Activated CD8-positive, alpha-beta memory T cell treated with anti-CD3 and anti-CD28 coated beads, Interleukin-2, amount 10 ng/mL, durations not matched to agents 7 days and 5 days (primary cell): Measurements from ENCODE around the gene FUZ. TPM values are rescaled to one million over a fixed set of nuclear protein-coding genes. Genes with fewer than 3 reads are reported as not detected.

Experiments used
- ATAC-seq: fragments of 150-1000 bp; cut with Tn5 transposase; one replicate; pipeline ENCODE4 v1.10.0; 2021; ENCODE audit warnings: moderate library complexity
- CTCF ChIA-PET: fragments of 350-600 bp; sonication (Branson Sonifier 250); formaldehyde crosslinking; loops from one replicate; lab custom pipeline; 2021; ENCODE audit warnings: antibody characterized with exemption; lab: Charles Lee
- DNase-seq: peaks from one replicate; pipeline ENCODE4 v3.0.0-alpha.2; 2020
- H3K27ac Mint-ChIP-seq: one replicate; pipeline ENCODE4 v1.8.0; 2021; ENCODE audit warnings: mild to moderate bottlenecking, mixed read lengths
- H3K27me3 Mint-ChIP-seq: one replicate; pipeline ENCODE4 v1.8.0; 2021; ENCODE audit warnings: mixed read lengths
- H3K36me3 Mint-ChIP-seq: one replicate; pipeline ENCODE4 v1.8.0; 2021; ENCODE audit warnings: mild to moderate bottlenecking, mixed read lengths
- H3K4me1 Mint-ChIP-seq: one replicate; pipeline ENCODE4 v1.8.0; 2021; ENCODE audit warnings: mixed read lengths
- H3K4me3 Mint-ChIP-seq: one replicate; pipeline ENCODE4 v1.8.0; 2021; ENCODE audit warnings: mild to moderate bottlenecking, moderate library complexity, mixed read lengths
- H3K9me3 Mint-ChIP-seq: one replicate; pipeline ENCODE4 v1.8.0; 2022; ENCODE audit warnings: low read depth, mixed read lengths
- total RNA-seq, 2 experiments: library from RNA; stranded (reverse); gene quantifications; one replicate each; pipeline ENCODE4 v1.2.3, GENCODE V29; 2021

Gene FUZ
- total RNA-seq, 2 experiments from 2014 or later = 20.1 to 23.0 TPM

DNA sequence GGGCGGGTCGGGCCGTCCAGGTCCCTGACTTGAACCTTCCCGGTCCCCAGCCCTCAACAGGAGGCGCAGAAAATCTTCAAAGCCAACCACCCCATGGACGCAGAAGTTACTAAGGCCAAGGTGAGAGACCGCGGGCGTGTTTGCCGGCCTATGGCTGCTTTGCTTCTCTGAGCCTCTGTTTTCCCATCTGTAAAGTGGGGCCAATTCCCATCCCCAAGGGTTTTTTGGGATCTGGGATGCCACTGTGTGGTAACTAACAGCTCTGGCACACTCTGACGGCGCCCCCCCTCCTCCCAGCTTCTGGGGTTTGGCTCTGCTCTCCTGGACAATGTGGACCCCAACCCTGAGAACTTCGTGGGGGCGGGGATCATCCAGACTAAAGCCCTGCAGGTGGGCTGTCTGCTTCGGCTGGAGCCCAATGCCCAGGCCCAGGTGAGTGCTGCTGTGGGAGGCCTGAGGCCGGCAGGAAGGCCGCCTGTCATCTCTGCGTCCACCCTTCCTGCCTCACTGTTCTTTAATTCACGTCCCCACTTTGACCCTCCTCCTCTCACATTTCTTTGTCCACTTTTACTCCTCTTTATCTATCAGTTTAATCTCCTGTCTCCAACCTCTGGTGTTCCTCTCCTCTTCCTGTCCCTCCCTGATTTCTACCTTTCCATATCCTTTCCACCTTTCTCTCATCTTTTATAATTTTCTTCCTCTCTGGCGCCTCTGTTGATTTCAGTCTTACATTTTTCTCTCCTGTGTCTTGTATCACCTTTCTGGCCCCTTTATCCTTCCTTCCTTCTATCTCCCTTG, 7.1 kb downstream of the FUZ start:
- peaks cover 32% of the 10 kb centered on the region for H3K4me1 Mint-ChIP-seq
- peak overlapping the region; percentile 50 for H3K27ac Mint-ChIP-seq
- no peak overlapping the region for H3K4me3 Mint-ChIP-seq
- CTCF ChIA-PET = interaction anchor here (0.8 to 1.9 kb wide), 2 partner anchors 27 to 89 kb away, joined by 3 to 5 read pairs; no protein-coding TSS in a partner anchor
- H3K27me3 Mint-ChIP-seq = no peaks in the 10 kb centered on the region
- DNase-seq (no peak), ATAC-seq (no peak)
- peaks cover 18% of the 10 kb centered on the region for H3K36me3 Mint-ChIP-seq
- no peaks in the 10 kb centered on the region for H3K9me3 Mint-ChIP-seq

DNA sequence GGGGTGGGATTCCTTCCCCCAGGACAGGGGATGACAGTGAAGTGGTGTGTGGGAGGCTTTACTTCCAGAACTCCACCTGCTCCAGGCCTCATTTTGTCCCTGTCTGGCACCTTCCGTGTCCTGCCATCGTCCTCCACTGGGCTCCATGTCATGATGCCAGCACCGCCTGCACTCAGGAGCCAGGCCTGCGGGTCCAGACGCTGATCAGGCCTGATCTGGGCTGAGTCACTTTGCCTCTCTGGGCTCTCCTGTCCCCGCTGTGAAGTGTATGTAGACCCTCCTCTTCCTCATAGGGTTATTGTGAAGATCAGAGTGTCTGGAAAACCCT, 9.6 kb downstream of the FUZ start:
- peaks cover 25% of the 10 kb centered on the region for H3K36me3 Mint-ChIP-seq
- H3K4me3 Mint-ChIP-seq = no peak overlapping the region
- no peaks in the 10 kb centered on the region for H3K9me3 Mint-ChIP-seq
- CTCF ChIA-PET = no interaction called here
- peaks cover 19% of the 10 kb centered on the region for H3K4me1 Mint-ChIP-seq
- no peak overlapping the region for H3K27ac Mint-ChIP-seq
- H3K27me3 Mint-ChIP-seq = no peaks in the 10 kb centered on the region
- DNase-seq (no peak), ATAC-seq (no peak)

DNA sequence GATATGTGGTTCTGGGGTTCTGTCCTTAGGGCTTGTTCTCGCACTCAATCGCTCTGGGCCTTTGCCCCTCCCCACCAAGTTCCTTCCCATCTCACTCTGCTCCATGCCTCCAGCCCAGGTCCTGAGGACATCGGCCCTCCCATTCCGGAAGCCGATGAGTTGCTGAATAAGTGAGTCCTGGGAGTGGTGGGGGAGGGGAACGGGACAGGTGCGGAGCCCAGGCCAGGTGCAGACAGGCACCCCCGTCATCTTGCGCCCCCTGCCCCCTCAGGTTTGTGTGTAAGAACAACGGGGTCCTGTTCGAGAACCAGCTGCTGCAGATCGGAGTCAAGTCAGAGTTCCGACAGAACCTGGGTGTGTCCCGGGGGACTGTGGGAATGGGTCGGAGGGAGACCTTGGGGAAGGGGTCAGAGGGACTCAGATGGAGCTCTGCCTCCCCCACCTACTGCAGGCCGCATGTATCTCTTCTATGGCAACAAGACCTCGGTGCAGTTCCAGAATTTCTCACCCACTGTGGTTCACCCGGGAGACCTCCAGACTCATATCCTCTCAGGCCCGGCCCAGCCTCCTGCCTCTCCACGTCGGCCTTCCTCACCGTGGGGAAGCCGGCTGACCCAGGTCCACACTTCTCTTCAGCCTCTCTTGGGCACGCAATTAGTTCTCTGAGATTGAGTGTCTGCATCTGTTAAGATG, 10.1 kb downstream of the FUZ start:
- H3K4me3 Mint-ChIP-seq = no peak overlapping the region
- H3K4me1 Mint-ChIP-seq = peaks cover 15% of the 10 kb centered on the region
- CTCF ChIA-PET = no interaction called here
- H3K9me3 Mint-ChIP-seq = no peaks in the 10 kb centered on the region
- DNase-seq (no peak), ATAC-seq (no peak)
- no peaks in the 10 kb centered on the region for H3K27me3 Mint-ChIP-seq
- H3K27ac Mint-ChIP-seq = no peak overlapping the region
- peaks cover 25% of the 10 kb centered on the region for H3K36me3 Mint-ChIP-seq

DNA sequence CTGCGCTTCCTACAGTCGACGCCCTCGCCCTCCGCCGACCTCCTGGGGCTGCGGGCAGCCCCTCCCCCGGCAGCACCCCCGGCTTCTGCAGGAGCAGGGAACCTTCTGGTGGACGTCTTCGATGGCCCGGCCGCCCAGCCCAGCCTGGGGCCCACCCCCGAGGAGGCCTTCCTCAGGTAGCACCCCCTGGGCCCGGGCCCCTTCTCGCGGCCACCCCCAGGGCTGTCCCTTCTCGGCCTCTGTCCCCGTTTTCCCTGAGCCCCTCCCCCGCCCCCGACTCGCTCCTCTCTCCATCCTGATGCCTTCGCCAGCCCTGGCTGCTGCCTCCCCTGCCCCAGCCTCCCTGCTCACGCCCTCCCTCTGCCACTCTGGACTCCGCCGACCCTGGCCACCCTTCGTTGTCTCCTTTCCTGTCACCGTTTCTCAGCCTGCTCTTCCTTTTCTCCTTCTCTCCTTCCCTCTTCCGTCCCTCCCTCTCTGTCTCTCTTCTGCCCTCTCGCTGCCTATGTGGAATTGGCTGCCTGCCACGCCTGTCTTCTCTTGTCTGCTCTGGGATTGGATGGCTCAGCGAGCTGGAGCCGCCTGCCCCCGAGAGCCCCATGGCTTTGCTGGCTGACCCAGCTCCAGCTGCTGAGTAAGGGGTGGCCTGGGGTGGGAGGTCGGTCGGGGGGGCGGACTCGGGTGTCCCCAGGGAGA, 11.0 kb downstream of the FUZ start:
- H3K4me1 Mint-ChIP-seq = peaks cover 7% of the 10 kb centered on the region
- CTCF ChIA-PET = no interaction called here
- no peaks in the 10 kb centered on the region for H3K27me3 Mint-ChIP-seq
- ATAC-seq = no peak
- H3K9me3 Mint-ChIP-seq = no peaks in the 10 kb centered on the region
- no peak for DNase-seq
- no peak overlapping the region for H3K27ac Mint-ChIP-seq
- H3K36me3 Mint-ChIP-seq = peaks cover 25% of the 10 kb centered on the region
- H3K4me3 Mint-ChIP-seq = no peak overlapping the region

DNA sequence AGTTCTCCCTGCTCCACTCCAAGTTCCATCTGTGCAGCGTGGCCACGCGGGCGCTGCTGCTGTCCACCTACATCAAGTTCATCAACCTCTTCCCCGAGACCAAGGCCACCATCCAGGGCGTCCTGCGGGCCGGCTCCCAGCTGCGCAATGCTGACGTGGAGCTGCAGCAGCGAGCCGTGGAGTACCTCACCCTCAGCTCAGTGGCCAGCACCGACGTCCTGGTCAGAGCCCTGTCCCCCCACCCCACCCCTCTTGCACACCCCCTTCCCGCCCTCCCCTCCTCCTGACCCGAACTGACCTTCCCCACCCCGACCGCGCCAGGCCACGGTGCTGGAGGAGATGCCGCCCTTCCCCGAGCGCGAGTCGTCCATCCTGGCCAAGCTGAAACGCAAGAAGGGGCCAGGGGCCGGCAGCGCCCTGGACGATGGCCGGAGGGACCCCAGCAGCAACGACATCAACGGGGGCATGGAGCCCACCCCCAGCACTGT, 11.6 kb downstream of the FUZ start:
- no peak for ATAC-seq
- no peak for DNase-seq
- Mint-ChIP-seq H3K27ac (no peak overlapping the region), H3K27me3 (no peaks in the 10 kb centered on the region), H3K4me1 (peaks cover 3% of the 10 kb centered on the region), H3K36me3 (peaks cover 27% of the 10 kb centered on the region), H3K4me3 (no peak overlapping the region), H3K9me3 (no peaks in the 10 kb centered on the region)
- CTCF ChIA-PET = no interaction called here

DNA sequence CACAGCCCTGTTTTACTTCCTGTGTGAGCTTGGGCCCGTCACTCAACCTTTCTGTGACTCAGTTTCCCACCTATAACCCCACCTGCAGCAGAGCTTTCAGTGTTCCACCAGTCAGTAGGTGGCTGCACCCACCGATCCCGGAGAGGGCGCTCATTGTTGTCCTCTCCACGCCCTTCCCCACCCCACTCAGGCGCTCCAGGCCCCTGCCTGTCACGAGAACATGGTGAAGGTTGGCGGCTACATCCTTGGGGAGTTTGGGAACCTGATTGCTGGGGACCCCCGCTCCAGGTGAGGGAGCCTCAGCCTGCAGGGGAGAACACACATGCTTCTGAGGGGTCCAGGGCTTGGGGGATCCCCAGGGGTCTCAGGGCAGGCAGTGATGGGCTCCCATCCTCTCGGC, 12.3 kb downstream of the FUZ start:
- no peak for DNase-seq
- H3K36me3 Mint-ChIP-seq = peaks cover 25% of the 10 kb centered on the region
- no peak overlapping the region for H3K27ac Mint-ChIP-seq
- no peak overlapping the region for H3K4me3 Mint-ChIP-seq
- H3K9me3 Mint-ChIP-seq = no peaks in the 10 kb centered on the region
- CTCF ChIA-PET = no interaction called here
- H3K4me1 Mint-ChIP-seq = no peaks in the 10 kb centered on the region
- ATAC-seq = no peak
- no peaks in the 10 kb centered on the region for H3K27me3 Mint-ChIP-seq

DNA sequence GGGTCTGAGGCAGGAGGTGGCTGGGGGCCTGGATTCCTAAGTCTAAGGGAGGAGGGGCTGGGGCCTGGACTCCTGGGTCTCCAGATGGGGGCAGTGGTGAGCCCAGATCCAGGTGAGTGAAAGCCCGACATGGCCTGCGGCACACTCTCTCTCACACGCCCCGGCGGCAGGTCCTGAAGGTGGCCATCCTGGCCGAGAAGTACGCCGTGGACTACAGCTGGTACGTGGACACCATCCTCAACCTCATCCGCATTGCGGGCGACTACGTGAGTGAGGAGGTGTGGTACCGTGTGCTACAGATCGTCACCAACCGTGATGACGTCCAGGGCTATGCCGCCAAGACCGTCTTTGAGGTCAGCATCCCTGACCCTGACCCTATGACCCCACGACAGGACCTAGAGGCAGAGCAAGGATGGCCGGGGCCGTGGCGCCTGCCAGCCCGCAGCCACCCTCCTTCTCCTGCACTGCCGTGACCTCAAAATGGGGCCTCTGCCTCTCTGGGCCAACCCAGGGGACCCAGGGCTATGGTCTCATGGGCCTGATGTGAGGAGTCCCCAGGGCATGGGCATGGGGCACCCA, 13.2 kb downstream of the FUZ start:
- peaks cover 26% of the 10 kb centered on the region for H3K36me3 Mint-ChIP-seq
- DNase-seq = no peak
- CTCF ChIA-PET = no interaction called here

DNA sequence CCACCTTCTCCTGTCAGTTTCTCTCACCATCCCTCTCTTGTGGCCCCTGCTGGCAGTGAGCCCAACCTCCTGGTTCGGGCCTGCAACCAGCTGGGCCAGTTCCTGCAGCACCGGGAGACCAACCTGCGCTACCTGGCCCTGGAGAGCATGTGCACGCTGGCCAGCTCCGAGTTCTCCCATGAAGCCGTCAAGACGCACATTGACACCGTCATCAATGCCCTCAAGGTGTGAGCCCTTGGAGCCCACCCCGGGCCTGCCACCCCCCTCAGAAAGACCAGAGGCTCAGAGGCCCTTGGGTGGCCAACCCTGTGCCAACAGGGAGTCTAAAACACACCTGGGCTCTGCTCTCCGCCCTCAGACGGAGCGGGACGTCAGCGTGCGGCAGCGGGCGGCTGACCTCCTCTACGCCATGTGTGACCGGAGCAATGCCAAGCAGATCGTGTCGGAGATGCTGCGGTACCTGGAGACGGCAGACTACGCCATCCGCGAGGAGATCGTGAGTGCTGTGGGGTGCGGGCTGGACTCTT, 13.8 kb downstream of the FUZ start:
- peaks cover 29% of the 10 kb centered on the region for H3K36me3 Mint-ChIP-seq
- no peaks in the 10 kb centered on the region for H3K9me3 Mint-ChIP-seq
- no peaks in the 10 kb centered on the region for H3K27me3 Mint-ChIP-seq
- H3K4me1 Mint-ChIP-seq = no peaks in the 10 kb centered on the region
- CTCF ChIA-PET = no interaction called here
- H3K27ac Mint-ChIP-seq = no peak overlapping the region
- no peak for DNase-seq
- no peak for ATAC-seq
- no peak overlapping the region for H3K4me3 Mint-ChIP-seq

More for the DNA sequence above, 13.2 kb downstream of the FUZ start:
- Mint-ChIP-seq H3K9me3 (no peaks in the 10 kb centered on the region), H3K4me3 (no peak overlapping the region), H3K27me3 (no peaks in the 10 kb centered on the region), H3K4me1 (no peaks in the 10 kb centered on the region), H3K27ac (no peak overlapping the region)
- ATAC-seq = no peak

DNA sequence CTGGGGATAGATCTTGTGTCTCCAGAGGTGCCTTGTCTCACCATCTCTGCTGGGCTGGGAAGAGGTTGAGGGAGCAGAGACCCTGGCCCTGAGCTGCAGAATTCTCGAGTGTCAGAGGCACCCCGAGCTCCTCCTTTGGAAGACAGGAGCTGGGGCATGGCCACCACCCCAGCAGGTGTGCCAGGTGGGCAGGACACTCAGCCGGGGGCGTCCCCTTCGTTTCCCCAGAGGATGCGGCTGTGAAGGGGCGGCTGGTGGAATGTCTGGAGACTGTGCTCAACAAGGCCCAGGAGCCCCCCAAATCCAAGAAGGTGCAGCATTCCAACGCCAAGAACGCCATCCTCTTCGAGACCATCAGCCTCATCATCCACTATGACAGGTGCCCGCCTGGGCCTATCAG, 14.5 kb downstream of the FUZ start:
- no peak overlapping the region for H3K4me3 Mint-ChIP-seq
- H3K9me3 Mint-ChIP-seq = no peaks in the 10 kb centered on the region
- DNase-seq = no peak
- CTCF ChIA-PET = no interaction called here
- ATAC-seq = no peak
- no peaks in the 10 kb centered on the region for H3K4me1 Mint-ChIP-seq
- H3K36me3 Mint-ChIP-seq = peaks cover 28% of the 10 kb centered on the region
- no peak overlapping the region for H3K27ac Mint-ChIP-seq
- H3K27me3 Mint-ChIP-seq = no peaks in the 10 kb centered on the region

DNA sequence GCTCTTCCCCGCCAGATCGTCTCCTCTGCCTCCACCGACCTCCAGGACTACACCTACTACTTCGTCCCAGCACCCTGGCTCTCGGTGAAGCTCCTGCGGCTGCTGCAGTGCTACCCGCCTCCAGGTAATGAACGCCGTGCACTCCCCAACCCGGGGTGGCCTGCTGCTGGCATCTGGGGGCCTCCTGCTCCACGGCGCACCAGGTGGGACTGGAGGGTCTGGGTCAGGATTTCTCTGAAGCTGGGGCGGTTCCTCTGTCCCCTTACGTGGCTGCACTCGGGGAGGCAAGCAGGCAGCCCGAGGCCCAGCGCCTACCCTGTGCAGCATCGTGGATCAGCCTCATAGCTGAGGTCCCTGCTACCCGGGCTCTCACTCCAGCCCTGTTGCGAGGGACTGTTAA, 17.5 kb downstream of the FUZ start:
- CTCF ChIA-PET = no interaction called here
- DNase-seq (no peak), ATAC-seq (no peak)
- Mint-ChIP-seq H3K27me3 (no peaks in the 10 kb centered on the region), H3K36me3 (peaks cover 21% of the 10 kb centered on the region), H3K4me1 (no peaks in the 10 kb centered on the region), H3K9me3 (no peaks in the 10 kb centered on the region), H3K27ac (no peak overlapping the region), H3K4me3 (no peak overlapping the region)

DNA sequence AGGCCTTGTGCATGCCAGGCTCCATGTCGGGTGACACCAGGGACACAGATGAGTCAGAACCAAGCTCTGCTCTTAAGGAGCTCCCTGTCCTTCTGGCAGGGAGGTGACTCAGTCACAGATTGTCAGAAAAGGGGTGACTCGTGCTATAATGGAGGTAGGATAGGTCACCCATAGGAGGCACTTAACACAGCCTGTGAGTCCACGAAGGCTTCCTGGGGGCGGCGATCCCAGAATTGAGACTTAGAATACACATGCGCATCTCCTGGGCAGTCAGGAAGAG, 19.6 kb downstream of the FUZ start:
- H3K27ac Mint-ChIP-seq = no peak overlapping the region
- CTCF ChIA-PET = interaction anchor here (0.7 kb wide), 1 partner anchor 104 kb away, joined by 4 read pairs; no protein-coding TSS in a partner anchor
- DNase-seq (no peak), ATAC-seq (peak; percentile 41)
- no peak overlapping the region for H3K4me3 Mint-ChIP-seq
- peaks cover 15% of the 10 kb centered on the region for H3K36me3 Mint-ChIP-seq
- H3K9me3 Mint-ChIP-seq = no peaks in the 10 kb centered on the region
- H3K27me3 Mint-ChIP-seq = no peaks in the 10 kb centered on the region
- no peaks in the 10 kb centered on the region for H3K4me1 Mint-ChIP-seq

DNA sequence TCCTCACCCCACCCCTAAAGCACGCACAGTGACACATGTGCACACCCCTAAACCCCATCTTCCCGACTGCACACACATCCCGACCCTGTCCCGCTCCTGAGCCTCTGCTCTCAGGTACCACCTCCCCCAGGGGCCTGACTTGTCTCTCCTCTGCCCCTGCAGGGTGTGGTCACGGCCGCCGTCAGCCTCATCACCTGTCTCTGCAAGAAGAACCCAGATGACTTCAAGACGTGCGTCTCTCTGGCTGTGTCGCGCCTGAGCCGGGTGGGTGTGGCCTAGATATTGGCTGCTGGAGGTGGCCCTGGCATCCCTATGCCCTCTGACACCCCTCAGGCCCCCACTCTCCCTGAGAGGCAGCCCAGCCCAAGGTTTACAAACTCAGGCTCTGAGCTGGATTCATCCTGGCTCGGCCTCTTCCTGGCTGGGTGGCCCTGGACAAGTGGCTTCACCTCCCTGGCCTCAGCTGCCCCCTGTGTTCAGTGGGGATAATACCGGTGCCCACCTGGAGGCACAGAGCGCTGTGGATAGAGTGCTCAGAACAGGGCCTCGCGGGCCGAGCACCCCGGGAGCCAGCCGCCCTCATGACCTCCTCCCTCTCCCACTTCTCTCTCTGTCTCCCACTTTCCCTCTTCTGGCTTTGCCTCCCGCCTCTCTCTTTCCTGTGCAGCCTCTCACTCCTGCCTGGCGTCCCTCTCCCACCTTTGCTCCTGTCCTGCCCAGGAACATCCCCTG, 20.1 kb downstream of the FUZ start:
- Mint-ChIP-seq H3K4me1 (no peaks in the 10 kb centered on the region), H3K27me3 (no peaks in the 10 kb centered on the region), H3K27ac (no peak overlapping the region), H3K4me3 (no peak overlapping the region), H3K36me3 (peaks cover 15% of the 10 kb centered on the region), H3K9me3 (no peaks in the 10 kb centered on the region)
- CTCF ChIA-PET = no interaction called here
- no peak for ATAC-seq
- DNase-seq = no peak
